ENCODE measurements around the gene SEMA4B.
A peak's percentile ranks its signal among the peaks of the same experiment; 100 is the strongest.

The SEMA4B gene

GRCh38 chr15:90205886-90206285 is 4.8 kb downstream of the SEMA4B start:
- no peak for DNase-seq

DNA sequence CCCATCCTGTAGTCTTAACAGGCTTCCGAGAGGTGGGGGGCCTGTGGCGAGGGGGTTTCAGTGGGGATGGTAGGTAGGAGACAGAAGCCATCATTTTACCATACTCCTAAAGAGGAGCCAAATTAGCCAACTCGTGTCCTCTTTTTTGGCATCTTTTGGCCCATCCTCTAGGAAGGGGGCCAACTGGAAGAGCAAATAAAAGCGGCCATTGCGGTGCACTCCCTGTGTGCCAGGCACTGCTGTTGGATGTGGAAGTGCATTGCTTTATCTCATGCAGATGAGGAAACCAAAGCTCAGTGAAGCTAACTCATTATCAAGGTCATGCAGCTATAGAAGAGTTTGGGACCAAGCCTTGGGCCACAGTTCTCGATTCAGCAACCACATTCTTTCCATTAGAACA is 6.1 kb downstream of the SEMA4B start:
- DNase-seq, result no peak

GRCh38 chr15:90208356-90208755 is 7.2 kb downstream of the SEMA4B start:
- no peak for DNase-seq

DNA sequence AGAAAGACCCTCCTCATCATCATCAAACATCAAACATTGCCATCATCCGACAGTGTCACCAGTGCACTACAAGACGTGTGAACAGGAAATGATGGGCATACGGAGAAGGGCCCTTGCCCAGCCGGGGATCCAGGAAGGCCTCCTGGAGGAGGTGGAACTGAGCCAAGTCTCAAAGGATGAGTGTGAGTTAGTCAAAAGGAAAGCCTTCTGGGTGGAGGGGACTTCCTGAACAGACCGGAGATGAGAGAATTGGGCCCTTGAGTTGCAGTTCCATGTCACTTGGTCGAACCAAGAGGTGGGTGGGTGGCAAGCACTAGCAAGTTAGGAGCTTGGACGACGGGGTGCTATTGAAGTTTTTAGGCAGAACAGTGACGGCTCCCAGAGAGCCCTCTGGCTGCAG is 8.5 kb downstream of the SEMA4B start:
- DNase-seq, result no peak

DNA sequence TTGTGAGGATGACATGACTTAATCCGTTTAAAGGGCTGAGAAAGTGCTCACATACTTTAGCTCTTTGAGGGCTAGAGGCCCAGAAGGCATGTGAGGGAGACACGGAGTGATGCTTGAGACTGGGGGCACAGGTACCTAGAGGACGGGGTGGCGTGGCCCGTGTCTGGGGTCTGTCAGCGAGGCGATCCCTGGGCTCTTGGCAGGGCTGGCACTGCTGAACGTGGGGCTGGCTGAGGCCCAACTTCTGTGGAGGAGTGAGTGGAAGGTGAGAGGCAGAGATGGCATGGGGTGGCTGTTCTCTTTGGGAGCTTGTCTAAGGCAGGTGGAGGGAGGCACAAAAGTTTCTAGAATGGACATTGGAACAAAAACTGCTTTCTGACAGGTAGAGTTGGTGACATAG is 9.5 kb downstream of the SEMA4B start:
- DNase-seq, result no peak

- DNase-seq, result no peak
These were observed 9.9 kb downstream of the SEMA4B start for GRCh38 chr15:90211009-90211408.

- no peak for DNase-seq
These were observed 10.5 kb downstream of the SEMA4B start for GRCh38 chr15:90211440-90212143.

DNA sequence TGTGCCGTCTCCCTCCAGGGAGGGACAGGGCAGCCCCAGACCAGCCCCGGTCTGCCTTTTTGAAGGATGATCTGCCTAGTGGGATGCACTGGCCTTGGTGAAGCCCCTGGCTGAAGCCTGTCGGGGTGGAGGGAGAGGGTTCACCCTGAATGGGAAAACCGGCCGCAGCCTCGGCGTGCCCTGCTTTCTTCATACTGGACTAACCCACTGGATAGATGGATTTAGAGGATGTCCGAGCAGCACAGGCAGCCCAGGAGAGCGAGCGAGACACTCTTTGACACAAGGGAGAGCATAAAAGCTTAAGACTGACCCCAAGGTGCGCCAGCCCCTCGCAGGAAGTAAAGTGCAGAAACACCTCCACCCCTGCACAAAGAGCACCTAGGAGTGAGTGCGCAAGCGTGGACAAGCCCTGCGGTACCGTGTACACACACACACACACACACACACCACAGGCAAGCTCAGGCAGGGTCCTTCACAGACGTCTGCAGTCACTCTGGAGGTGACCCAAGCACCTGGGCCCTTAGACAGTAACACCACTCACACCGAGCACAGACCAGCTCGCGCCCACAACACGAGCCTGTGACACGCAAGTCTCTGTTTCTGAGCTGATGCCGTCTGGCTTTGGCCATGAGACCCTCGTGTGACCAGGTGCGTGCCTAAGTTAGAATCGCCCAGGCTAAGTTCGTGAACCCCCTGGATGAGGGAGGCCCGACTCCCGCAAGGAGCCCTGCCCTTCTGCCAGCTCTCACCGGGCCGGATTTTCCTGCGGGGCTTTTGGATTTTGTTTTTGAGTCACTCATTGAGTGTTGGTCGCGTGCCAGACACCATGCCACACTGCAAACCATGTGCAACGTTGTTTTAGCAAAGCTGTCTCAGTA is 11.3 kb downstream of the SEMA4B start:
- DNase-seq, result no peak

DNA sequence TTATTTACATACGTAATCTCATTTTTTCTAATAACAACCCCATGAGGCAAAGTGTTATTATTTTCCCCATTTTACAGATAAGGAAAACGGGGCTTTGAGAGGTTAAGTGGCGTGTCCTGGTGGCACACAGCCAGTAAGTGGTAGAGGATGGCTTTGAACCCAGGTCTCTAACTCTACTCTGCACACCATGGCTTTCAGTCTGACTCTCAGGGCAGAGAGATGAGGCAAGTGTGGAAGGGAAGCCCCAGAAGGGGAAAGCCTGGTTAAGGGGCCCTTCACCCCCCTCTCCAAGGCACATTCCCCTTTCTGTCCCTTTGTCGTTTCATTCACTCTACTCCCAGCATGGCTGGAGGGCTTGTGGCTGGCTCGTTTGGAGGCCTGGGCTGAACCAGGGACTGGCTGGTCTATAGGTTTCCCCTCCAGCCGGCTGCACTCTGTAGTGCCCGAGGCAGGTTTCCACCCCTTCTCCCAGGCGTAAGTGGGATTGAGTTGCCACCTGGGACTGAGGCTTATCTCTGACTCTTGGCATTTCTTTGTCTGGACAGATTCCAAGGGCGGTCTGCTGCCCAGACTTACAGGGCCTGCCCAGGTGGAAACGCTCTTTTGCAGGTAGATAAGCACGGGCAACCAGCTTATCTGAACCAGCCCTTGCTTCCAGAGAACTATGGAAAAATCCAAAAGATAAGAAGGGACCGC is 12.1 kb downstream of the SEMA4B start:
- no peak for DNase-seq

DNA sequence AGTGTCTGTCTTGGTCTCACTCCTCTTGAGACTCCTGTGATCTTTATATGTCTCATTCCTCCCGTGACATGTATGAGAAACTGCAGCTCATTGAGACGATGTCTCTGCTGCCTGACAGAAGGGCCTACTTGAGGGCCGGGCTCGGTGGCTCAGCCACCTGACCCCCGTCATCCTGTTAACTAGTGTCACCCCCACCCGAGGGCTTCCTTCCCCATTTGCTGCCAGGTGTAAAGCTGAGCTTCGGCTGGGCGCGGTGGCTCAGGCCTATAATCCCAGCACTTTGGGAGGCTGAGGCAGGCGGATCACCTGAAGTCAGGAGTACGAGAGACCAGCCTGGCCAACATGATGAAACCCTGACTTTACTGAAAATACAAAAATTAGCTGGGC is 12.7 kb downstream of the SEMA4B start:
- DNase-seq, result no peak

- DNase-seq, result no peak
These were observed 13.5 kb downstream of the SEMA4B start for GRCh38 chr15:90214553-90215196.

DNA sequence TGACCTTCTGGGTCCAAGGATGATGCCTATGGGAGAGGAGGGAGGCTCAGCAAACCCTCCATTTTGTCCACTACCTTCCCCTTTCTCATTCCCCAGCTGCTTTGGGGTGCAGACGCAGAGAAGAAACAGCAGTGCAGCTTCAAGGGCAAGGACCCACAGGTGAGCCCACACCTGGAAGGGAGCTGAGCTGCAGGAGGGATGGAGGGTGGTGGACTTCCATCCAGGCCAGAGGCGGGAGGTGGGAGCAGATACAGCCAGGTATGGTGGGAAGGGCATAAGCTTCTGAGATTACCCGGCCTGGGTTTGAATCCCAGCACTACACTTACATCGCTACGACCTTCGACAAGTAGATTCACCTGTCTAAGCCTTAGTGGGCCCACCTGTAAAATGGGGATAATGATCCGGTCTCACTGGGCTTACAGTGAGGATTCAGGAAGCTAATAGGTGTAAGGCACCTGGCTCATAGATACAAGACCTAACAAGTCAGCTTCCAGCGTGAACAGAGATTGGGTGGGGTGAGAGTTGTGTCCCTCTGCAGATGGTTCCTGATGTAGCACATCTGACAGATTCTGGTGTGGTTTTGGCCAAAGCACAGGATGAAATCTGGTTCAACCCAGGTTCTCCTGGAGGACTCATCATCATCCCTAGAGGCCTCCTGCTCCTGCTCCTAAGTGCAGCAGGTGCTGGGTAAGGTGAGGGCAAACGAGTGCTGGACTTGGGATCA is 16.7 kb downstream of the SEMA4B start:
- no peak for DNase-seq

DNA sequence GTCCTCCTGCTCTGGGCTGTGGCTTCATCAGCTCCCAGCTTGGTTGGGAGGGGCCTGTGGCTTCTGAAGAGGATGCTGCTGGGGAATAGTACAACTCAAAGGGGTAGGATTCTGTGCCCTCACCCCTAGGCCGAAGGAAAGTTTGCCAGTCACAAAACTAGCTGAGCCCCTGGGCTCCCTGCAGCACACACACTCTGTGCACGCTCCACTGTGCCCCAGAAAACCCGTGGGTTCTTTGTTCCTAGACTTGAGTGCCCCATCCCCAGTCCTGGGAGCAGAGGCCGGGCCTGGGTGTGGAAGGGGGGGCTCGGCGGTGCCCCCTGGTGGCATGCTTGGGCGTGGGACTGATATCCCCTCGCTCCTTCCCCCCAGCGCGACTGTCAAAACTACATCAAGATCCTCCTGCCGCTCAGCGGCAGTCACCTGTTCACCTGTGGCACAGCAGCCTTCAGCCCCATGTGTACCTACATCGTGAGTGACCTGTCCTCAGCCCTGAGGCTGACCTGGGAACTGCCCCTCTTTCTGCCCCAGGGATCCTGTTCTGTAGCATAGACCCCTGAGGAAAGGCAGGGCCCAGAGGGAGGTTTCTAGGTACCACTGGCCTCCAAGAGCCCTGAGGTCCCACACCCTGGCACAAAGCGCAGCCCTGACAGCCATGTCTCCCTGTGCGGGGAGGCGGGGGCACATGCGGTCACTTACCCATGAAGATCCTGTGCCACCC is 18.5 kb downstream of the SEMA4B start:
- no peak for DNase-seq

DNA sequence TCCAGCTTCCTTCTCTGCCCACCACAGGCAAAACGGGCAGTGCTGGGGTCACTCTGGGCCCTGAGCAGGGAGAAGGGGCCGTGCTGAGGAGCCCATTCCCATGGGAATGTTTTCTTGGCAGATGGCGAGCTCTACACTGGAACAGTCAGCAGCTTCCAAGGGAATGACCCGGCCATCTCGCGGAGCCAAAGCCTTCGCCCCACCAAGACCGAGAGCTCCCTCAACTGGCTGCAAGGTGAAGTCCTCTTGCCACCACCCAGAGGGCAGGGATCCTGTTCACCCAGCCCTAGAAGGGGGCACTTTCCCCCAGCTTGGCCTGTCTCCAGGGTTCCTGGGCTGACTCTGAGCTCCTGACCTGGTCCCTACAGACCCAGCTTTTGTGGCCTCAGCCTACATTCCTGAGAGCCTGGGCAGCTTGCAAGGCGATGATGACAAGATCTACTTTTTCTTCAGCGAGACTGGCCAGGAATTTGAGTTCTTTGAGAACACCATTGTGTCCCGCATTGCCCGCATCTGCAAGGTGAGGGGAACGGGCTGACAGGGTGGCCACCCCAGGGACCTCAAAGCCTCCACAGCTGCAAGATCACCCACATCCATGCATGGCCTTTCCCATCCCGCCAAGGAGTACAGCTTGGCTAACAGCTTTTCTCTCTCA is 20.2 kb downstream of the SEMA4B start:
- peak; percentile 59 to 71 for DNase-seq

DNA sequence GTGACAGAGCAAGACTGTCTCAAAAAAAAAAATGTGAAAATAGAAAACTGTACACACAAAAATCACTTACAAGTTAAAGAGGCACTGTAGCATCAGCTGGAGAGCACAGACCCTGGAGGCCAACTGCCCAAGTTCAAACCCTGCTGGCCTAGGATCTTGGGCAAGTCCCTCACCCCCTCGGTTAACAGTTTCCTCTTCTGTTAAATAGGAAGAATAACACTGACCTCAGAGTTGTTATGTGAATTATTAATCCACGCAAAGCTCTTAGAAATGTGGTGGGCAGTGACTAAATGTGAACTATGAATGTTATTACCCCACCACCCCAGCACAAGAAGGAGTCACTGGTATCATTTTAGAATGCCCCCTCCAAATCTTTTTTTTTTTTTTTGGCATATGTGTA is 21.4 kb downstream of the SEMA4B start:
- no peak for DNase-seq

DNA sequence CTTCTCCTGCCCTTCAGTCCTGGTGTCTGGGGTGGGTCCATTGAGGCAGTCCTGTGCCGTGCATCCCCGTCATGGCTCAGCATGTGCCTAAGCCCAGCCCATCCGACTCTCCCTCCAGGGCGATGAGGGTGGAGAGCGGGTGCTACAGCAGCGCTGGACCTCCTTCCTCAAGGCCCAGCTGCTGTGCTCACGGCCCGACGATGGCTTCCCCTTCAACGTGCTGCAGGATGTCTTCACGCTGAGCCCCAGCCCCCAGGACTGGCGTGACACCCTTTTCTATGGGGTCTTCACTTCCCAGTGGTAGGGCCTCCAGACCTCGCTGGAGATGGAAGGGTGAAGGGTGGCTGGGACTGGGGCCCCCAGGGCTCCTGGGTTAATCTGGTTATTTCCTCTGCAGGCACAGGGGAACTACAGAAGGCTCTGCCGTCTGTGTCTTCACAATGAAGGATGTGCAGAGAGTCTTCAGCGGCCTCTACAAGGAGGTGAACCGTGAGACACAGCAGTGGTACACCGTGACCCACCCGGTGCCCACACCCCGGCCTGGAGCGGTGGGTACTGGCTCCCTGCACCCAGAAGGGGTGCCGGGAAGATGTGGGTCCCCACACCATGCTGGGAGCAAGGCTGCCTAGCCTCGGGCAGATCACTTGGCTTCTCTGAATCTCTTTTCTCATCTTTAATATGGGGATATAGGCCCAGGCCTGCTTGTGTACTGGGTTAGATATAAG is 22.5 kb downstream of the SEMA4B start:
- DNase-seq, result no peak

DNA sequence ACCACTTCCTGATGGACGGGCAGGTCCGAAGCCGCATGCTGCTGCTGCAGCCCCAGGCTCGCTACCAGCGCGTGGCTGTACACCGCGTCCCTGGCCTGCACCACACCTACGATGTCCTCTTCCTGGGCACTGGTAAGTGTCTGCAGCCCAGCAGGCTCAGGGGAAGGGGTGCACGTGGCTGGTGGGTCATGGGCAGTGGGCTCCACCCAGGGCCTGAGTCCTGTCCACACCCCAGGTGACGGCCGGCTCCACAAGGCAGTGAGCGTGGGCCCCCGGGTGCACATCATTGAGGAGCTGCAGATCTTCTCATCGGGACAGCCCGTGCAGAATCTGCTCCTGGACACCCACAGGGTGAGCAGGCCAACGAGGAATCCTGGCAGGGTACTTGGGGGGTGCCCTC is 23.9 kb downstream of the SEMA4B start:
- DNase-seq, result no peak

DNA sequence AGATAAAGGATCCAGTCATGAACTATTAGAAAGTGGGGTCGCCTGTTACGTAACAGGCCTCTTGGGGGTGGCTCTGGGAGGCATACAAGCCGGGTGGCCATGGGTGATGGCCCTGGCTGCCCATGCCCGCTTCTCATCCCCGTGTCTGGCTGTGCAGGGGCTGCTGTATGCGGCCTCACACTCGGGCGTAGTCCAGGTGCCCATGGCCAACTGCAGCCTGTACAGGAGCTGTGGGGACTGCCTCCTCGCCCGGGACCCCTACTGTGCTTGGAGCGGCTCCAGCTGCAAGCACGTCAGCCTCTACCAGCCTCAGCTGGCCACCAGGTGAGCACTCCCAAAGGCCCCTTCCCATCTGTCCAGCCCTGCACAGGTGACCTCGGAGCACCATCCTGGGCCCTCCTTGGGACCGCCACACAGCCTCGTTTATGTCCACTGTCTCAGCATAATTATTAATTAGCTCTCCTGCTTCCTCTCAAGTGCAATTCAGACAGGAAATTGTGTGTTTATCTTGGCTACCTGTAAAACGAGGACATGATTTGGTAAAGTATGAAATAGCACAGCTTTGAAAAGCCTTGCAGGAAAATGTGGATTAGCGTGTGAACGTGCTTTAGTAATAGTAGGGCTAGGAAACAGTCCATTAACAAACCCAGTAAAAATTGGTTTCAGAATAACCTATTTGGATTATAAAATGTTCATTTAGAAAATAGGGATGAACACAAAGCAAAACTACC is 24.5 kb downstream of the SEMA4B start:
- no peak for DNase-seq

GRCh38 chr15:90227336-90227735 is 26.2 kb downstream of the SEMA4B start:
- DNase-seq, result no peak
